IMR-90 (cell line): ENCODE results near the gene SLC9A7. TPM values are rescaled to one million over a fixed set of nuclear protein-coding genes. Genes with fewer than 3 reads are reported as not detected.

Source experiments
- ATAC-seq: fragments of 200-7000 bp; cut with Tn5 transposase; 2 replicates; pipeline ENCODE4 v1.9.1; 2020; ENCODE audit warnings: low read depth, mild to moderate bottlenecking, moderate library complexity
- BruUV-seq: library from RNA; stranded (reverse); fragments of 400-500 nt; replicated peaks from 2 replicates; lab custom pipeline; 2021; lab: Mats Ljungman, UMichigan
- CTCF ChIA-PET: fragments of 300-600 bp; formaldehyde crosslinking; extraction: SDS; loops from one replicate; lab custom pipeline; 2021; ENCODE audit warnings: antibody characterized with exemption; lab: Yijun Ruan, JAX
- POLR2A ChIA-PET: fragments of 300-600 bp; sonication (Branson Sonifier 250); formaldehyde crosslinking; loops from one replicate; lab custom pipeline; 2022; ENCODE audit warnings: antibody characterized with exemption; ENCODE audit not compliant: unreplicated experiment; lab: Charles Lee
- DNase-seq: peaks from one replicate; pipeline ENCODE4 v3.0.0; 2013
- H2AFZ ChIP-seq: replicated peaks from 2 replicates; pipeline ENCODE3; 2013; ENCODE audit warnings: low read length, mild to moderate bottlenecking; ENCODE audit not compliant: poor library complexity
- H2AK5ac ChIP-seq: 2 replicates; pipeline ENCODE4 v1.6.1; 2013; ENCODE audit warnings: low read depth, low read length, inconsistent platforms
- H2AK9ac ChIP-seq: replicated peaks from 2 replicates; pipeline ENCODE3; 2013; ENCODE audit warnings: mild to moderate bottlenecking, low read depth, low read length, moderate library complexity; ENCODE audit not compliant: poor library complexity
- H2BK120ac ChIP-seq: 2 replicates; pipeline ENCODE4 v1.6.1; 2013; ENCODE audit warnings: low read depth, low read length, inconsistent platforms
- H2BK15ac ChIP-seq: 3 replicates; pipeline ENCODE4 v1.6.1; 2013; ENCODE audit warnings: low read depth, low read length, inconsistent platforms
- H2BK20ac ChIP-seq: 2 replicates; pipeline ENCODE4 v1.6.1; 2013; ENCODE audit warnings: low read depth, mild to moderate bottlenecking, inconsistent platforms, low read length, moderate library complexity
- H2BK5ac ChIP-seq: 2 replicates; pipeline ENCODE4 v1.6.1; 2013; ENCODE audit warnings: mild to moderate bottlenecking, low read depth, low read length, inconsistent platforms; ENCODE audit not compliant: poor library complexity, severe bottlenecking
- H3K14ac ChIP-seq: replicated peaks from 2 replicates; pipeline ENCODE4 v1.6.1; 2013; ENCODE audit warnings: low read depth, low read length, inconsistent platforms
- H3K18ac ChIP-seq: 2 replicates; pipeline ENCODE4 v1.6.1; 2013; ENCODE audit warnings: low read depth, low read length, control low read depth
- H3K23ac ChIP-seq: 2 replicates; pipeline ENCODE4 v1.6.1; 2013; ENCODE audit warnings: low read depth, low read length, inconsistent platforms
- H3K27ac ChIP-seq: 2 replicates; pipeline ENCODE4 v1.5.1; 2013; ENCODE audit warnings: mild to moderate bottlenecking, control low read depth, low read length; ENCODE audit not compliant: insufficient read depth
- H3K27me3 ChIP-seq: 2 replicates; pipeline ENCODE4 v1.6.1; 2013; ENCODE audit warnings: low read length; ENCODE audit not compliant: control insufficient read depth, insufficient read depth
- H3K36me3 ChIP-seq: 2 replicates; pipeline ENCODE4 v1.6.1; 2013; ENCODE audit warnings: low read length, mixed read lengths; ENCODE audit not compliant: control insufficient read depth, insufficient read depth
- H3K4ac ChIP-seq: 2 replicates; pipeline ENCODE4 v1.6.1; 2013; ENCODE audit warnings: low read depth, low read length, inconsistent platforms
- H3K4me1 ChIP-seq: 2 replicates; pipeline ENCODE4 v1.6.1; 2013; ENCODE audit warnings: low read length, mixed read lengths; ENCODE audit not compliant: control insufficient read depth, insufficient read depth
- H3K4me2 ChIP-seq: 2 replicates; pipeline ENCODE4 v1.6.1; 2013; ENCODE audit warnings: low read depth, mild to moderate bottlenecking, control low read depth, low read length, moderate library complexity
- H3K4me3 ChIP-seq: 2 replicates; pipeline ENCODE4 v1.5.1; 2013; ENCODE audit warnings: low read depth, mild to moderate bottlenecking, control low read depth, low read length, moderate library complexity; ENCODE audit not compliant: insufficient read depth
- H3K56ac ChIP-seq: 2 replicates; pipeline ENCODE4 v1.6.1; 2013; ENCODE audit warnings: low read length, inconsistent platforms; ENCODE audit not compliant: insufficient read depth; ENCODE audit errors: extremely low read depth
- H3K79me1 ChIP-seq, 2 experiments: 2 replicates each; pipeline ENCODE4 v1.6.1; 2013; ENCODE audit warnings: low read length in 2 of 2, inconsistent platforms in 1 of 2, low read depth in 1 of 2
- H3K9ac ChIP-seq: 2 replicates; pipeline ENCODE4 v1.6.1; 2013; ENCODE audit warnings: low read depth, low read length, control low read depth
- H3K9me1 ChIP-seq: 2 replicates; pipeline ENCODE4 v1.6.1; 2013; ENCODE audit warnings: low read length, inconsistent platforms; ENCODE audit not compliant: insufficient read depth
- H3K9me3 ChIP-seq: 2 replicates; pipeline ENCODE4 v1.6.1; 2013; ENCODE audit warnings: low read length; ENCODE audit not compliant: control insufficient read depth, insufficient read depth
- H4K20me1 ChIP-seq: 2 replicates; pipeline ENCODE4 v1.6.1; 2013; ENCODE audit warnings: low read length, inconsistent platforms; ENCODE audit not compliant: insufficient read depth
- H4K5ac ChIP-seq: 2 replicates; pipeline ENCODE4 v1.6.1; 2013; ENCODE audit warnings: mild to moderate bottlenecking, low read depth, low read length, control low read depth
- H4K8ac ChIP-seq, 2 experiments: 2 replicates each; pipeline ENCODE4 v1.6.1; 2013; ENCODE audit warnings: low read depth in 2 of 2, low read length in 2 of 2, control low read depth in 1 of 2, inconsistent platforms in 1 of 2
- H4K91ac ChIP-seq: 2 replicates; pipeline ENCODE4 v1.6.1; 2013; ENCODE audit warnings: low read depth, low read length, inconsistent platforms; ENCODE audit not compliant: insufficient read depth
- BHLHE40 ChIP-seq: fragments of 150-350 bp; IDR thresholded peaks from 2 replicates; pipeline ENCODE4 v1.6.1; 2016; ENCODE audit warnings: mild to moderate bottlenecking, low read depth, low read length
- CEBPB ChIP-seq: IDR thresholded peaks from 2 replicates; pipeline ENCODE4 v1.6.1; 2012; ENCODE audit warnings: low read depth, low read length, improper control_type of control experiment
- CTCF ChIP-seq: conservative IDR thresholded peaks from 2 replicates; pipeline ENCODE4 v1.5.1; 2012; ENCODE audit warnings: mild to moderate bottlenecking, low read depth, low read length, improper control_type of control experiment
- ELK1 ChIP-seq: fragments of 150-350 bp; IDR thresholded peaks from 2 replicates; pipeline ENCODE4 v1.6.1; 2016; ENCODE audit warnings: low read depth, mild to moderate bottlenecking, low read length, moderate library complexity, borderline replicate concordance
- WGBS, 2 experiments: methylation state at CpG; one replicate each; pipeline versions ENCODE4 v1.1.5 to v1.1.7; 2013; ENCODE audit warnings: missing lambda C conversion rate in 2 of 2; ENCODE audit not compliant: insufficient read length in 1 of 2; ENCODE audit errors: extremely low coverage in 2 of 2; 5-methylcytosine and 5-hydroxymethylcytosine counted together
- dilution Hi-C: fragments of 300-500 bp; cut with HindIII; formaldehyde crosslinking; loops from one replicate; pipeline ENCODE4 v1.14.3; 2018; ENCODE audit warnings: low sequenced_read_pairs; ENCODE audit not compliant: unreplicated experiment
- in situ Hi-C: fragments of 300-500 bp; cut with MboI; formaldehyde crosslinking; loops from 3 replicates; pipeline ENCODE4 v1.14.3; 2019; ENCODE audit warnings: low sequenced_read_pairs, inconsistent platforms, mixed read lengths
- intact Hi-C: fragments of 100-400 bp; cut with micrococcal nuclease; formaldehyde crosslinking; loops from 2 replicates; pipeline ENCODE4 v1.10.0; 2022
- polyA plus RNA-seq, 3 experiments: library from polyadenylated mRNA; depleted of rRNA; stranded (reverse); fragments of >200 nt; gene quantifications; 2 replicates each; pipeline ENCODE4 v1.2.3, GENCODE V29; 2012; ENCODE audit warnings: low replicate concordance in 1 of 3
- total RNA-seq: library from RNA; depleted of rRNA; stranded (reverse); fragments of >200 nt; gene quantifications from 2 replicates; pipeline ENCODE4 v1.2.3, GENCODE V29; 2012

The SLC9A7 gene
- total and polyA plus RNA-seq, 2 of the 4 experiments (the other 2 are of a cell fraction) = 14.4 to 76.4 TPM

- Histone ChIP-seq H2AK9ac (no peak overlapping the region), H2AFZ (no peak overlapping the region), H2BK15ac (no peak overlapping the region), H4K91ac (no peak overlapping the region), H2BK20ac (no peak overlapping the region), H3K14ac (no peak overlapping the region), H3K79me1 (peaks cover 0 to 13% of the 10 kb centered on the region in 2 experiments; a peak in 2 of 4 replicates), H3K18ac (no peak overlapping the region), H3K9me1 (no peaks in the 10 kb centered on the region; the same call in 1 of the 2 replicates), H4K5ac (no peak overlapping the region), H3K27me3 (no peaks in the 10 kb centered on the region; the same call in 1 of the 2 replicates), H3K23ac (no peak overlapping the region), H4K20me1 (peaks cover 6% of the 10 kb centered on the region; the same call in 1 of the 2 replicates), H3K27ac (no peak overlapping the region), H3K36me3 (no peaks in the 10 kb centered on the region), H3K4me3 (no peak overlapping the region), H4K8ac (no peak overlapping the region), H3K56ac (no peak overlapping the region), H3K4me1 (peaks cover 7% of the 10 kb centered on the region; the same call in 1 of the 2 replicates), H3K4ac (no peak overlapping the region), H3K9ac (no peak overlapping the region), H3K4me2 (no peak overlapping the region), H2BK5ac (no peak overlapping the region), H3K9me3 (no peaks in the 10 kb centered on the region), H2BK120ac (no peak overlapping the region), H2AK5ac (no peak overlapping the region)
- CTCF ChIA-PET = no interaction called here
- BruUV-seq = no TSS peak
- DNase-seq (no peak), ATAC-seq (no peak)
- no peak for TF ChIP-seq BHLHE40
- TF ChIP-seq CEBPB = no peak
- TF ChIP-seq CTCF = no peak
- TF ChIP-seq ELK1 = no peak
- in situ Hi-C loops = no loop called here
- POLR2A ChIA-PET = no interaction called here
- WGBS, 2 experiments = 100% methylated on average over 2 of the region's 9 CpGs; no CpG with 5 or more reads in 1 of the 2 experiments
- intact Hi-C loops = no loop called here
- dilution Hi-C loops = no loop called here
These were observed 51.5 kb downstream of the SLC9A7 start for GRCh38 chrX:46707274-46707965.
